Measurements from ENCODE around the gene CNIH4.
"Not testable (repeated sequence)": the region's sequence is repeated elsewhere in the genome, so short reads cannot be mapped to it uniquely, and the experiment has no call there.

The CNIH4 gene

GRCh38 chr1:224406216-224406615, 49.5 kb downstream of the CNIH4 start:
- Histone ChIP-seq H3K4me1 (ENCODE audit: insufficient read depth, insufficient read length) (no peaks in the 10 kb centered on the region), H3K36me3 (ENCODE audit: insufficient read depth, insufficient read length, low read length) (peaks cover 79% of the 10 kb centered on the region), H3K9ac (ENCODE audit: insufficient read length, low read depth) (no peak overlapping the region), H3K9me3 (ENCODE audit: insufficient read depth, low read length) (no peaks in the 10 kb centered on the region), H3K27me3 (ENCODE audit: insufficient read depth, insufficient read length) (no peaks in the 10 kb centered on the region), H3K4me3 (ENCODE audit: insufficient read length, low read depth) (no peak overlapping the region)
- no peak for DNase-seq (ENCODE audit: low read depth, low spot score)
- TF ChIP-seq YY1 (IDR thresholded peaks at IDR 0.05; ENCODE audit: insufficient read depth, insufficient read length) (no peak), SUZ12 (IDR thresholded peaks at IDR 0.05; ENCODE audit: extremely low read depth, insufficient read depth, insufficient read length) (no peak), ZNF274 (IDR thresholded peaks at IDR 0.05; ENCODE audit: low read depth, low read length) (no peak)

GRCh38 chr1:224407571-224408293, 51.1 kb downstream of the CNIH4 start:
- TF ChIP-seq ZNF274 (IDR thresholded peaks at IDR 0.05; ENCODE audit: low read depth, low read length) (no peak), YY1 (IDR thresholded peaks at IDR 0.05; ENCODE audit: insufficient read depth, insufficient read length) (no peak), SUZ12 (IDR thresholded peaks at IDR 0.05; ENCODE audit: extremely low read depth, insufficient read depth, insufficient read length) (no peak)
- Histone ChIP-seq H3K27me3 (ENCODE audit: insufficient read depth, insufficient read length) (no peaks in the 10 kb centered on the region), H3K9ac (ENCODE audit: insufficient read length, low read depth) (no peak overlapping the region), H3K9me3 (ENCODE audit: insufficient read depth, low read length) (no peaks in the 10 kb centered on the region), H3K4me1 (ENCODE audit: insufficient read depth, insufficient read length) (no peaks in the 10 kb centered on the region), H3K36me3 (ENCODE audit: insufficient read depth, insufficient read length, low read length) (peaks cover 87% of the 10 kb centered on the region), H3K4me3 (ENCODE audit: insufficient read length, low read depth) (no peak overlapping the region)
- DNase-seq (ENCODE audit: low read depth, low spot score), result no peak

- no peaks in the 10 kb centered on the region for H3K4me1 ChIP-seq (ENCODE audit: insufficient read depth, insufficient read length)
- no peak overlapping the region for H3K4me3 ChIP-seq (ENCODE audit: insufficient read length, low read depth)
- peaks cover 88% of the 10 kb centered on the region for H3K36me3 ChIP-seq (ENCODE audit: insufficient read depth, insufficient read length, low read length)
- H3K27me3 ChIP-seq (ENCODE audit: insufficient read depth, insufficient read length), result no peaks in the 10 kb centered on the region
- no peak overlapping the region for H3K9ac ChIP-seq (ENCODE audit: insufficient read length, low read depth)
- DNase-seq (ENCODE audit: low read depth, low spot score), result no peak
- H3K9me3 ChIP-seq (ENCODE audit: insufficient read depth, low read length), result no peaks in the 10 kb centered on the region
- TF ChIP-seq YY1 (IDR thresholded peaks at IDR 0.05; ENCODE audit: insufficient read depth, insufficient read length) (no peak), ZNF274 (IDR thresholded peaks at IDR 0.05; ENCODE audit: low read depth, low read length) (no peak), SUZ12 (IDR thresholded peaks at IDR 0.05; ENCODE audit: extremely low read depth, insufficient read depth, insufficient read length) (no peak)
Observed at GRCh38 chr1:224408294-224408590, 51.6 kb downstream of the CNIH4 start.

GRCh38 chr1:224411766-224412165, 55.1 kb downstream of the CNIH4 start:
- H3K9ac ChIP-seq (ENCODE audit: insufficient read length, low read depth), result no peak overlapping the region
- no peak overlapping the region for H3K4me3 ChIP-seq (ENCODE audit: insufficient read length, low read depth)
- H3K9me3 ChIP-seq (ENCODE audit: insufficient read depth, low read length), result no peaks in the 10 kb centered on the region
- H3K27me3 ChIP-seq (ENCODE audit: insufficient read depth, insufficient read length), result no peaks in the 10 kb centered on the region
- no peaks in the 10 kb centered on the region for H3K4me1 ChIP-seq (ENCODE audit: insufficient read depth, insufficient read length)
- TF ChIP-seq ZNF274 (IDR thresholded peaks at IDR 0.05; ENCODE audit: low read depth, low read length) (no peak), SUZ12 (IDR thresholded peaks at IDR 0.05; ENCODE audit: extremely low read depth, insufficient read depth, insufficient read length) (no peak), YY1 (IDR thresholded peaks at IDR 0.05; ENCODE audit: insufficient read depth, insufficient read length) (no peak)
- DNase-seq (ENCODE audit: low read depth, low spot score), result no peak
- H3K36me3 ChIP-seq (ENCODE audit: insufficient read depth, insufficient read length, low read length), result peaks cover 86% of the 10 kb centered on the region

GRCh38 chr1:224420106-224420505, 63.4 kb downstream of the CNIH4 start:
- Histone ChIP-seq H3K4me3 (ENCODE audit: insufficient read length, low read depth) (no peak overlapping the region), H3K4me1 (ENCODE audit: insufficient read depth, insufficient read length) (no peaks in the 10 kb centered on the region), H3K36me3 (ENCODE audit: insufficient read depth, insufficient read length, low read length) (peaks cover 95% of the 10 kb centered on the region), H3K9me3 (ENCODE audit: insufficient read depth, low read length) (no peaks in the 10 kb centered on the region), H3K9ac (ENCODE audit: insufficient read length, low read depth) (no peak overlapping the region), H3K27me3 (ENCODE audit: insufficient read depth, insufficient read length) (no peaks in the 10 kb centered on the region)
- no peak for DNase-seq (ENCODE audit: low read depth, low spot score)
- TF ChIP-seq YY1 (IDR thresholded peaks at IDR 0.05; ENCODE audit: insufficient read depth, insufficient read length) (no peak), ZNF274 (IDR thresholded peaks at IDR 0.05; ENCODE audit: low read depth, low read length) (no peak), SUZ12 (IDR thresholded peaks at IDR 0.05; ENCODE audit: extremely low read depth, insufficient read depth, insufficient read length) (no peak)

- Histone ChIP-seq H3K36me3 (ENCODE audit: insufficient read depth, insufficient read length, low read length) (peaks cover 92% of the 10 kb centered on the region), H3K27me3 (ENCODE audit: insufficient read depth, insufficient read length) (no peaks in the 10 kb centered on the region), H3K9me3 (ENCODE audit: insufficient read depth, low read length) (no peaks in the 10 kb centered on the region), H3K4me3 (ENCODE audit: insufficient read length, low read depth) (no peak overlapping the region), H3K4me1 (ENCODE audit: insufficient read depth, insufficient read length) (no peaks in the 10 kb centered on the region), H3K9ac (ENCODE audit: insufficient read length, low read depth) (no peak overlapping the region)
- no peak for DNase-seq (ENCODE audit: low read depth, low spot score)
- TF ChIP-seq YY1 (IDR thresholded peaks at IDR 0.05; ENCODE audit: insufficient read depth, insufficient read length), result no peak
- no peak for TF ChIP-seq SUZ12 (IDR thresholded peaks at IDR 0.05; ENCODE audit: extremely low read depth, insufficient read depth, insufficient read length)
- no peak for TF ChIP-seq ZNF274 (IDR thresholded peaks at IDR 0.05; ENCODE audit: low read depth, low read length)
Observed at GRCh38 chr1:224425279-224425884, 68.7 kb downstream of the CNIH4 start.

GRCh38 chr1:224426869-224427268, 70.2 kb downstream of the CNIH4 start:
- not testable (repeated sequence) for H3K9ac ChIP-seq (ENCODE audit: insufficient read length, low read depth); H3K4me3 ChIP-seq (ENCODE audit: insufficient read length, low read depth); H3K9me3 ChIP-seq (ENCODE audit: insufficient read depth, low read length); H3K4me1 ChIP-seq (ENCODE audit: insufficient read depth, insufficient read length); H3K27me3 ChIP-seq (ENCODE audit: insufficient read depth, insufficient read length); DNase-seq (ENCODE audit: low read depth, low spot score)
- H3K36me3 ChIP-seq (ENCODE audit: insufficient read depth, insufficient read length, low read length), result peaks cover 91% of the 10 kb centered on the region

All from NT2/D1 (cell line).